ENCODE results near the gene ADCY10. TPM values are rescaled to one million over a fixed set of nuclear protein-coding genes. Genes with fewer than 3 reads are reported as not detected.
"Not testable (repeated sequence)": the region's sequence is repeated elsewhere in the genome, so short reads cannot be mapped to it uniquely, and the experiment has no call there.

Gene ADCY10
- polyA plus RNA-seq, 3 donors, result 0.37 to 0.73 (median 0.40) TPM

DNA sequence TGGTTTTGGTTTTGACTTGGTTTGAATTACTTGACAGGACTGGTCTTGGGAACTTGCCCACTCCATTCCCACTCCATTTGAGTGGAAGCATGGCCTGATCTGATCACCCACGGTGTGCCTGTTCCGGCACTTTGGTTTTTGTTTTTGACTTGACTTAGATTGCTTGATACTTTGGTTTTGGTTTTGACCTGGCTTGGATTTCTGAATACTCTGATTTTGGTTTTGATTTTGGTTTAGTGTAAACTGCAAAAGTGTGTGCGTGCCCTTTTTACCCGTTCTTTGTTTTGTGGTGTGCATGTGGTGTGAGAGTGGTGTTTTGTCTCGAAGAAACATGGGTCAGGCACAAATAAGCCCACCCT lies 50.0 kb downstream of the ADCY10 start:
- DNase-seq (ENCODE audit: extremely low read depth in 1 of 11, low read depth in 9 of 11, low spot score in 4 of 11), result no peak

DNA sequence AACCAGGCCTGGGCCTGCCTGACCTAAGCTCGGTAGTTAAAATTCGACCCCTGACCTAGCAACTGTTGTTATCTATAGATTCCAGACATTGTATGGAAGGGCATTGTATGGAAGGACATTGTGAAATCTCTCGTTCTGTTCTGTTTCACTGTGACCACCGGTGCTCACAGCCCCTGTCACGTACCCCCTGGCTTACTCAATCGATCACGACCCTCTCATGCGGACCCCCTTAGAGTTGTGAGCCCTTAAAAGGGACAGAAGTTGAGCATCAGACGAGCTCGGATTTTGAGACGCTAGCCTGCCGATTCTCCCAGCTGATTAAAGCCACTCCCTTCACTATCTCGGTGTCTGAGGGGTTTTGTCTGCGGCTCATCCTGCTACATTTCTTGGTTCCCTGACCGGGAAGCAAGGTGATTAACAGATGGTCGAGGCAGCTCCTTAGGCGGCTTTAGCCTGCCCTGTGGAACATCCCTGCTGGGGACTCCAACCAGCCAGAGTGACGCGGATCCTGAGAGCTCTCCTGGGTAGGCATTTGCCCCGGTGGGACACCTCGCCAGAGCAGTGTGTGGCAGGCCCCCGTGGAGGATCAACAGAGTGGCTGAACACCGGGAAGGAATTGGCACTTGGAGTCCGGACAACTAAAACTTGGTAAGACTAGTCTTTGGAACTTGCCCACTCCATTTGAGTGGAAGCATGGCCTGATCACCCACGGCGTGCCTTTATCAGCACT lies 50.6 kb downstream of the ADCY10 start:
- DNase-seq (ENCODE audit: extremely low read depth in 1 of 11, low read depth in 9 of 11, low spot score in 4 of 11), result not testable (repeated sequence)

DNA sequence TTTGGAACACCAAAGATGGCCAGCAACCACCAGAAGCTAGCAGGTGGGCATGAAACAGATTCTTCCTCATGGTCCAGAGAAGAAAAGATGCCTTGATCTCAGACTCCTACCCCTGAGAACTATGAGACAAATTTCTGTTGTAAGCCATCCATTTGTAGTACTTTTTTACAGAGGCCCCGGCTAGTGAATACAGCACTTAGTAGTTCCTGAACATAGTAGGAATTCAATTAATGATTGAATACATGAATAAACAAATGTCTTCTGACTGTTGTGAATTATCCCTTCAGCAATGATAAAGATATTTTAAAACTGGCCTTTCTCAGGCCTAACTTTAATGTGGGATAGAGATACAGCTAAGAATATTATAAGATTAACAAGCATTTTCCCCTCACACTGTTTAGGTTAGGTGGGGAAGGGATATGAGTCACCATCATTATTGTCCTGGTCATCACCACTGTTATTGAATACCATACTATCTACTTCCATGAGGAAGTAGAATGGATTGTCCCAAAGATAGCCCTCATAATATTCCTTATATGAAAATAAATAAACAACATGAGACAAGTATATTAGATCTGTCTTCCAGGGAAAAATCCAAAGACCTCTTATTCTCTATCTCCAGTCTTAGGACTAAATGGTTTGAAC lies 51.4 kb downstream of the ADCY10 start:
- no peak for DNase-seq (ENCODE audit: extremely low read depth in 1 of 11, low read depth in 9 of 11, low spot score in 4 of 11)

DNA sequence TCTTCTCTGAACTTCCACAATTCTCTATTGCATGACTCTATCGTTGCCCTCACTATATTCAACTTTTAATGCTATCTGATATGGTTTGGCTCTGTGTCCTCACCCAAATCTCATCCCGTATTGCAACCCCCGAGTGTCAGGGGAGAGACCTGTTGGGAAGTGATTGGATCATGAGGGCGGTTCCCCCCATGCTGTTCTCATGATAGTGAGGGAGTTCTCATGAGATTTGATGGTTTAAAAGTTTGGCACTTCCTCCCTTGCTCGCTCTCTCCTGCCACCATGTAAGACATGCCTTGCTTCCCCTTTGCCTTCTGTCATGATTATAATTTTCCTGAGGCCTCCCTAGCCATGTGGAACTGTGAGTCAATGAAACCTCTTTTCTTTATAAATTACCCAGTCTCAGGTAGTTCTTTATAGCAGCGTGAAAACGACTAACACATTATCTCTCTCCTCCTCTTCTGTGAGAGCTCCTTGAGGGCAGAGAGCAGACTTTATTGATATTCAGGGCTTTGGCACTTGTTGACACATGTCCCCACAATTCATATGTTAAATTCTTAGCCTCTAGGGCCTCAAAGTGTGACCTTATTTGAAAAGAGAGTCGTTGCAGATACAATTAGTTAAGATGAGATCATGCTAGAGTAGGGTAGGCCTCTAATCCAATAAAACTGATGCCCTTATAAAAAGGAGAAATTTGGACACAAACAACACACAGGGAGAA lies 52.1 kb downstream of the ADCY10 start:
- DNase-seq (ENCODE audit: extremely low read depth in 1 of 11, low read depth in 9 of 11, low spot score in 4 of 11), result no peak

DNA sequence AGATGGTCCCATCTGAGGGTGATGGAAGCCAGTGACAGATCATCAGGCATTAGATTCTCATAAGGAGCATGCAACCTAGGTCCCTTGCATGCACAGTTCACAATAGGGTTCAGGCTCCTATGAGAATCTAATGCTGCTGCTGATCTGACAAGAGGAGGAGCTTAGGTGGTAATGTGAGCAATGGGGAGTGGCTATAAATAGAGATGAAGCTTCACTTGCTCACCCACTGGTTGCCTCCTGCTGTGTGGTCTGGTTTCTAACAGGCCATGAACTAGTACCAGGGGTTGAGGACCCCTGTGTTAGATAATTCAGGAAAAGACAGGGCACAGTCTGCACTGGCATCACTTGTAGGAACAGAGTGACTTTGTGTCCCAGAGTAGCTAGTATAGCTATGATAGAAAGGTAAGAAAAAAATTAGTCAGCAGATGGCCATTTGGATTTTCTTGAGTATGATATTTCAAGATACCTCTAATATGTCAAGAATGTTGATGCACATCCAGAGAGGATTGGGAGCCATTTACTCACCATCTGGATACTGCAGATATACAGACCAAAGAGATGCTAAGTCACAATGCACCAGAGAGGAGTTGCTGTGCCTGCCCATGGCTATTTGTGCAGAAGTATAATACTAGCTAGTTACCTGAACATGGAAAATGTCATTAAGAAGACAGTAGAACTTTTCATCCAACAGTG lies 53.6 kb downstream of the ADCY10 start:
- no peak for DNase-seq (ENCODE audit: extremely low read depth in 1 of 11, low read depth in 9 of 11, low spot score in 4 of 11)

DNA sequence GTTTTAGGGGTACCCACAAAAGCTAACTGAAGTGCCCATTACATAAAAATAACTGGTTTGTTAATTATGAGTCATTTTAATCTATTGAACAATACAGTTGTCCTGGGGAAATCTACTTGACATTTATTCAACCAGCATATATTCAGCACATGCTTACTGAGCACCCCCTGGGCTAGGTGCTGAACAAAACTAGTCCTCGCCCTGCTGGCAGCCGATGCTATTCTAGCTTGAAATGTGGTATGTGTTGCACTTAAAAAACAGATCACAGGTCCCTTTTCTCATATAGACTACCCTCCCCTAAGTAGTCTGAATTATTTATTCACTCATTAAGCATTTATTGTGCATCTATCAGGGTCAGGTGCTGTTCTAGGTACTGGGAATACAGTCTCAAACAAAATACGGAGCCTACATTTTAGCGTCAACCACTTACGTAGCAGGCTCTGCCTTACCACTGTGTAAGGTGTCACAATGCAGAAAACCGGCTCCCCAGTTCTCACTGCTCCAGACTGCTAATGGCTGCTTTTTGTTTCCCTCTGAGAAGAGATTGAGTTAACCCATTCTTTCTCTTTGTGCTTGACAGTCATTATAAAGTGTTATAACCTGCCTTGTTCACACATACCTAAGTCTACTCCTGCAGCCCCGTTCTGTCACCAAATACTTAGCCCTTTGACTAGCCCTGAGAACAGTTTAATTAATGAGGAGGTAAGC lies 57.1 kb downstream of the ADCY10 start:
- no peak for DNase-seq (ENCODE audit: extremely low read depth in 1 of 11, low read depth in 9 of 11, low spot score in 4 of 11)

DNA sequence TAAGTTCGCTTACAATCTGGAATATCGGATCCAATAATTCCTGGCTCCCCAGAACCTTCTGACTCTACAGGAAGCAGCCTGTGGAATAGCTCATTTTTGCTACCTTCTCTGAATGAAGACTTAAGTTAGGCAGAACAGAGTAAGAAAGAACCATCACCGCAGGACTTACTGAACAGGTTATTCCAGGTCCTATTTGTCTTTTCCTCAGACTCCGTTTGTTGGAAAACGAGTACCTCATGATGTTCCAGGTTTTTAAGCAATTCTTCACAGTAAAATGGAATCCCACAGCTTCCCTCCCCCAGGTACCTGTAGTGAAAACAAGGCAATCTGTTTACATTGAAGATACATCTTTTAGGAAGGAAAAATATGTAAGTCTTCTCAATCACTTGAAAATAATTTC lies 59.8 kb downstream of the ADCY10 start:
- no peak for DNase-seq (ENCODE audit: extremely low read depth in 1 of 11, low read depth in 9 of 11, low spot score in 4 of 11)

DNA sequence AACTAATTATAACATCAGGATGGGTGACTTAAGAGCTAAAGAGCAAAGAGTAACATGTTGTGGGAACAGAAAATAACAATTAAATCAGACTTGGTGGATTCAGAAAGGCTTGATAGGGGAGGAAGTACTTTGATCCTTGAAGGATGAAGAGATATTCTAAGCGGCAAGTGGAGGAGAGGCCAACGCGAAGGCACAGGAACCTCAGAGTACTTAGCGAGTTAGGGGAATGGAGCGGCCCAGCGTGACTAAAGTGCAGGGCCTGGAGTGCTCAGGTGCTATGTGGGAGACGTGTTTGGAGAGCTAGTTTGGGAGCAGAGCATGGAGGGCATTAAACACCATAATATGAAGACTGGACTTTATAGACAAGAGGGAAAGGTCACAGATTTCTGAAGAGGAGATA lies 64.3 kb downstream of the ADCY10 start:
- peak in 4 of 11 donors; percentile 3 to 4 (median 4) for DNase-seq (ENCODE audit: extremely low read depth in 1 of 11, low read depth in 9 of 11, low spot score in 4 of 11)

DNA sequence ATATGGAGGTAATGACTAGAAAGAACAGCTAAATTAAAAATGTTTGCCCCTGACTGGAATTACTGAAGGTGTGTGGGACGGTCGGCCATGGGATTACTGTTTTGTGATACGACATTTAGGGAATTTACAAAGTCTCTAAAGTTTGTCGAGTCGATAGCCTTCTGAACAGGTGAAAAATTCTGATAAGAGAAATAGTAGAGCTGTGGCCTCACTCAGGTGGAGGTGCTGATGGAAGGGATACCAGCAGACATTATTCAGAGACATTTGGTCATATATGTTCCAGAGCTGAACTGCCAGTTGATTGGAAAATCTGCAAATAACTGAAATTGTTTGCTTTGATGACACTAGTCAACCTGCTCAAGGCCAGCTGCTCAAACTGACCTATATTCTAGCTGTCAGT lies 71.1 kb downstream of the ADCY10 start:
- DNase-seq (ENCODE audit: extremely low read depth in 1 of 11, low read depth in 9 of 11, low spot score in 4 of 11), result no peak

DNA sequence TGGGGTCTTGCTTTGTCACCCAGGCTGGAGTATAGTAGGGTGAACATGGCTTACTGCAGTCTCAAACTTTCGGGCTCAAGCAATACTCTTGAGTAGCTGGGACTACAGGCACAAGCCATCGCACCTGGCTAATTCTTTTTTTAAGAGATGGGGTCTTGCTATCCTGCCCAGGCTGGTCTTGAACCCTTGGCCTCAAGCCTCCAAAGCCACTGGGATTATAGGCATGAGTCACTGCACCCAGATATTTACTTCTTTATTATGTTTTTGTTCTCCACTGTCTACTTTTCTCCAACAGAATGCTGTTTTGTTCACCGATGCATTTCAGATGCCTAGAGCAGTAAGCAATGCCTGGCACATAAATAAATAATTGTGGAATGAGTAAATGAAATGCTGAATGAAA lies 72.4 kb downstream of the ADCY10 start:
- DNase-seq (ENCODE audit: extremely low read depth in 1 of 11, low read depth in 9 of 11, low spot score in 4 of 11), result no peak

DNA sequence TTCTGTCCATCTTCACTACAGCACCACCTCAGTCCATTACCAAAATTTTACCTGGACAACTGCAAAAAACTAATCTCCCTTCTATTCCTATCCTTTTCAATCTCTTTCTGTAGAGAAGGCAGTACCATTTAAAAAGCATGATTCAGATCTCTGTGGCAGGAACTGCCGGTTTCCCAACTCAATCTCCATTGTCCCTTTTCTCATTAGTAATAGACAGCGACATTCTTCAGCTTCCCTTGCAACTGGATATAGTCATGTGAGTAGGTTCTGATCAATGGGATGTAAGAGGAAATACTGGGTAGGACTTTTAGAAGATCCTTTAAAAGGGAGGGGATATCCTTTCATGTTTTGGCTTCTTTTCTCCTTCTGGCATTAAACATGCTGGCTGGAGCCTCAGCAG lies 74.9 kb downstream of the ADCY10 start:
- DNase-seq (ENCODE audit: extremely low read depth in 1 of 11, low read depth in 9 of 11, low spot score in 4 of 11), result no peak

DNA sequence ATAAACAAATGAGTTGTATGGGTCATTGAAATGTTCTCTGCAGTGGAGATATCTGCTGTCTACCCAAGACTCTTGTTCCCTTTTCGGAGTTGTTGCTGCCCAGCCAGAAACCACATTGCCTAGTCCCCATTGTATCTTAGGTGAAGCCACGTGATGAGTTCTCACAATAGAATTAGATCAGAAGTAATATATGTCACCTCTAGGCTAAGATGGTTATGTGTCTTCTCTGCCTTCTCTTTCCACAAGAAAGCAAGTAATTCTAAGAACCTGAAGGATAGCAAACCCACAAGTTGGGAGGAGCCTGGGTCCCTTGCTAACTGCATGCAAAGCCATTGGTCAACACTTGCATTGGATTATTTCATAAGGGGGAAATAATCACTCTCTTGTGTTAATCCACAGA lies 76.6 kb downstream of the ADCY10 start:
- DNase-seq (ENCODE audit: extremely low read depth in 1 of 11, low read depth in 9 of 11, low spot score in 4 of 11), result no peak

DNA sequence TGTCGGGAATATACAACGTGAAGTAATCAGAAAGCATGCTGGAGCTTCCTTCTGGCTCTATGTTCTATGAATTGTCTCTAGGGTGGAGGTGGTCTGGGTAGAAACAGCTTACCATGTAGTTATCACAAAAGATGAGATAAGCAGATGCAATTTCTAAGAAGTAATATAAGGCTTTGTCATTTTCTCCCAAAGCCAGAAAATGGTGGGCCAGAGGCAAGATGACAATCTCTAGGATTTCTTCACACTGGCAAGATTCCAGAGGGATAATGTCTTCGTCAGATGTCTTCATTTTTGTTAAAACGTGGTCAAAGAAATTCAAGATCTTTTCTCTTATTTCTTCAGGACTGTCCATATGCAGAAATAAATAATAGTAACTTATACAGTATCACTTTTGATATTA lies 77.7 kb downstream of the ADCY10 start:
- DNase-seq (ENCODE audit: extremely low read depth in 1 of 11, low read depth in 9 of 11, low spot score in 4 of 11), result no peak

DNA sequence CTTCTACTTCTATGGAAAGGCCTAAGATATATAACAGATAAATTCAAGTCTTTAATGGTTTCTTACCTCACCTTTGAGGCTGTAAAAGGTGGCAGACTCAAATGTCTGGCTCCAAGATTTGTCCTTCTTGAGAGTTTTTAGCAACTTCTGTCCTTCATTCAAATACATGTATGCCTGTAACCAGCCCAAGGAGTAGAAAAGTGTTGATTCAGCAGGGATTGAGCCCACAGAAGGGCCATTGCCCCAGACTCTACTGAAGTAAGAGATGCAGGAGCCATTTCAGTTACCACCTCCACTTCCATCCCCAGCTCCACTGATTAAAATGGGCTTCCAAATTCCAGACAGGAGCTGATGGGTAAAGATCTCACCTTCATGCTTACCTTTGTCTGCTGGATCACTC lies 80.0 kb downstream of the ADCY10 start:
- DNase-seq (ENCODE audit: extremely low read depth in 1 of 11, low read depth in 9 of 11, low spot score in 4 of 11), result no peak

DNA sequence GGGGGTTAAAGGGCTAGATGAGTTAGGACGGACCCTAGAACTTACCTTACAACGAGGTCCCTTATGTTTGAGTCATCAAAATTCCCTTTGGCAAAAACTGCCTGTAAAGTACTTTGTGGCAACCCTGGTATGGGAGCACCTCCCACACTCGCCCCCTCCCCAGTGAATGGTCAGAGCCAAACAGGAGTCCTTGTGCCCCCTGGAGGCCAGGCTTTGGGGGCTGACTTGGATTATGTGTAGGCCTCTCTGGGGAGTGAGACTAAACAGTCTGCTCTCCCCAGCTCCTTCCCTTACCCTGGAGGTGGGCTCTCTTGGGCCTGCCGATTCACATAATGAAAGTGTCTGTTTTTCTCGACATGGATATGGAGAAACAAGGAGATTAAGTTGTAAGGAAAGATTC lies 81.2 kb downstream of the ADCY10 start:
- no peak for DNase-seq (ENCODE audit: extremely low read depth in 1 of 11, low read depth in 9 of 11, low spot score in 4 of 11)

DNA sequence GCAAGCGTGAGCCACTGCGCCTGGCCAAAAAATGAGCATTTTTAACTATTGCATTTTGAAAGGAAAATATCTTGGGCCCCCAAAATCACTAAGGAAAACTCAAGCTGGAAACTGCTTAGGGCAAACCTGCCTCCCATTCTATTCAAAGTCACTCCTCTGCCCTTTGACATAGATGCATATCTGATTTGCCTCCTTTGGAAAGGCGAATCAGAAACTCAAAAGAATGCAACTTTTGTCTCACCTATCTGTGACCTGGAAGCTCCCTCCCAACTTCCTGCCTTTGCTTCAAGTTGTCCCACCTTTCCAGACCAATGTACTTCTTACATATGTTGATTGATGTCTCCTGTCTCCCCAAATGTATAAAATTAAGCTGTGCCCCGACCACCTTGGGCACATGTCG lies 83.3 kb downstream of the ADCY10 start:
- not testable (repeated sequence) for DNase-seq (ENCODE audit: extremely low read depth in 1 of 11, low read depth in 9 of 11, low spot score in 4 of 11)

DNA sequence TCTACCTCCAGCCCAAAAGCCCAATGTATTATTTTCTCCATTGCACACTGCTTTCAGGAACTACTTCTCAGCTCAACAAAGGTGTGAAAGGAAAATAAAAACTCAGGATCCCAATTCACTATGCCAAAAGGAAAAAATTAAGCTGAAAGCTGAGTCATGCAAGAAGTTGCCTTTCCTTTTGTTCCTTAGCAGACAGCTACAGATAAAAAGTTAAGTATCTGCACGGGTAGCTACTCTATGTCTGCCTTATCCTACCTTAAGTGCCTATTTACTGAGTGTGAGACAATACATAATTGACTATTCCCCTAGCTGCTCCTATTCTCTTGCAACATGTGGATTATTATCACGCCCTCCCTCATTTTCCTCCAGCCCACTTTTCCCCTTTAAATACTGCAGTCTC lies 84.1 kb downstream of the ADCY10 start:
- DNase-seq (ENCODE audit: extremely low read depth in 1 of 11, low read depth in 9 of 11, low spot score in 4 of 11), result no peak

DNA sequence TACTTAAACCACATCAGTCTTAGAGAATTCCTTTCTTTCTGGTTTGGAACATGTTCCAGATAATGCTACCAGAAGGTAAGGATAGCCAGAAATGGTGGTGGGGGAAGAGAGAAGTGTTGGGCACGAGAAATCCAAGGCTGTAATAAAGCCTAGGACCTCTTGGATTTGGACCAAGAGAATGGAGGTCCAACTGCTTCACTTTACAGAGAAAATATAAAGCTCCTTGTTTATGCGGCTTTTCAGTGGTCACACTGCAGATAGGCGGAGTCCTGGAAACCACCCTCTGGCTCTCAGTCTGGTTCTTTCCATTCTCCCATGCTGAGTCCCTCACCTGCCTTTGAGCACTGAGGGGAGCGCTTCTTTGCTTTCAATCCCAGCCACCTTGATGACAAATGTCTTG lies 87.8 kb downstream of the ADCY10 start:
- no peak for DNase-seq (ENCODE audit: extremely low read depth in 1 of 11, low read depth in 9 of 11, low spot score in 4 of 11)

DNA sequence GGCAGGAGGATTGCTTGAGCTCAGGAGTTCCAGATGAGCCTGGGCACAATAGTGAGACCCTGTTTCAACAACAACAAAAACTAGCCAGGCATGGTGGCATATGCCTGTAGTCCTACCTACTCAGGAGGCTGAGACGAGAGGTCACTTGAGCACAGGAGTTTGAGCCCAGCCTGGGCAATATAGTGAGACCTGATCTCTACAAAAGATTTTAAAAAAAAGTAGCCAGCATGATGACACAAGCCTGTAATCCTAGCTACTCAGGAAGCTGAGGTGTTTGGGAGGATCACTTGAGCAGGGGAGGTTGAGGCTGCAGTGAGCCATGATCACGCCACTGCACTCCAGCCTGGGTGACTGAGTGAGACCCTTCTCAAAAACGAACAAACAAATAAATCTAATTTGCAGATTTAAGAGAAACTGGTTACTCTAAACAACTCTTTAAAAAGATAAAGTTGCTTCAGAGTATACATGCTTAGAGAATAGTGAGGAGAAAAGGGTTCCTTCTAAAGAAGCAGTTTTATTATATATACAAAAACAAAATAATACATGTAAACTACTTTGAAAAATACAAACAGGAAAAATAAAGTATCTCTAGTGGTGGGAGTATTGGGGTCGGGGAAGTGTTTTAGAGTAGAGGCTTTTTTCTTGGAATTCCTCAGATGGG lies 88.4 kb downstream of the ADCY10 start:
- DNase-seq (ENCODE audit: extremely low read depth in 1 of 11, low read depth in 9 of 11, low spot score in 4 of 11), result no peak
